ENCODE data around the gene TXNRD3. TPM values are rescaled to one million over a fixed set of nuclear protein-coding genes. Genes with fewer than 3 reads are reported as not detected.

The TXNRD3 gene
- total RNA-seq, 1 experiment from 2014 or later: 17.0 TPM

DNA sequence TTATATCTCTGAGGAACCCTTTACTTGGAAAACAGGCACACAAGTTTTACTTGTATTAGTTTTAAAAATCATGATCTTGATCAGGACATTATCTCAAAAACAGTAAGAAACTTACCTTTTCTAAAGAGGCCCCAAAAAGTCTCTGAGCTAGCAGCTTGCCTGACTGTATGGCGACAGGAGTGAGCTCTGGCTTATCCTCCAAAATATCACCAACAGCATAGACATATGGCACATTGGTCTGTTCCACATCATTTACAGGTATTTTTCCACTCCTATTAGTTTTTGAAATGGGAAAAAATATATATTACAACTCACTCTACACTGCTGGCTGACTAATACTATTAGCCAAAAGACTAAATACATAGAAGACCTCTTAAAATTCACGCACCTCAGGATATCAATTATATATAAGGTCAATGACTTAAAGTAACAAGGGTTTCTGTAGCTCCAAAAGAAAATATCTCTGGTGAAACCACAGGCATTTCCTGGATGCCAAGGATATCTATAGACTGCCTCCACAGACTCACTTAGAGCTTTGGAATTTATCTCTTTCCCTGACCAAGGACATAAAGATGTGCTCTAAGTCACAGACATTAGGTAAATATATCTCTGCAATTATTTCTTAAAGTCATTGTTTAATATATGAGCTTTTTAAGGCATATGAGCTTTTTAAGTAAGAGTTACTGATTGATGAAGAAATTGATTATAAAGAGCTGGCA lies 33.1 kb downstream of the TXNRD3 start:
- Mint-ChIP-seq H3K27ac (ENCODE audit: unreplicated experiment) (no peak overlapping the region), H3K9me3 (ENCODE audit: low read depth, unreplicated experiment) (peaks cover 3% of the 10 kb centered on the region), H3K4me1 (ENCODE audit: low read depth, unreplicated experiment) (peaks cover 52% of the 10 kb centered on the region), H3K27me3 (ENCODE audit: unreplicated experiment) (no peaks in the 10 kb centered on the region), H3K36me3 (ENCODE audit: insufficient read depth, unreplicated experiment) (peaks cover 4% of the 10 kb centered on the region), H3K4me3 (ENCODE audit: low read depth, unreplicated experiment) (no peak overlapping the region)
- intact Hi-C loops (cut with micrococcal nuclease; ENCODE audit: unreplicated experiment): no loop called here
- TF ChIP-seq, protein P1, sequence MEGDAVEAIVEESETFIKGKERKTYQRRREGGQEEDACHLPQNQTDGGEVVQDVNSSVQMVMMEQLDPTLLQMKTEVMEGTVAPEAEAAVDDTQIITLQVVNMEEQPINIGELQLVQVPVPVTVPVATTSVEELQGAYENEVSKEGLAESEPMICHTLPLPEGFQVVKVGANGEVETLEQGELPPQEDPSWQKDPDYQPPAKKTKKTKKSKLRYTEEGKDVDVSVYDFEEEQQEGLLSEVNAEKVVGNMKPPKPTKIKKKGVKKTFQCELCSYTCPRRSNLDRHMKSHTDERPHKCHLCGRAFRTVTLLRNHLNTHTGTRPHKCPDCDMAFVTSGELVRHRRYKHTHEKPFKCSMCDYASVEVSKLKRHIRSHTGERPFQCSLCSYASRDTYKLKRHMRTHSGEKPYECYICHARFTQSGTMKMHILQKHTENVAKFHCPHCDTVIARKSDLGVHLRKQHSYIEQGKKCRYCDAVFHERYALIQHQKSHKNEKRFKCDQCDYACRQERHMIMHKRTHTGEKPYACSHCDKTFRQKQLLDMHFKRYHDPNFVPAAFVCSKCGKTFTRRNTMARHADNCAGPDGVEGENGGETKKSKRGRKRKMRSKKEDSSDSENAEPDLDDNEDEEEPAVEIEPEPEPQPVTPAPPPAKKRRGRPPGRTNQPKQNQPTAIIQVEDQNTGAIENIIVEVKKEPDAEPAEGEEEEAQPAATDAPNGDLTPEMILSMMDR (IDR thresholded peaks at IDR 0.05; ENCODE audit: unreplicated experiment): no peak
- no peak for DNase-seq
- BruUV-seq (replicated peaks): no TSS peak
- CTCF ChIA-PET: interaction anchor here (0.7 to 1.1 kb wide), 2 partner anchors 107 to 512 kb away, joined by 3 to 4 read pairs; no protein-coding TSS in a partner anchor

DNA sequence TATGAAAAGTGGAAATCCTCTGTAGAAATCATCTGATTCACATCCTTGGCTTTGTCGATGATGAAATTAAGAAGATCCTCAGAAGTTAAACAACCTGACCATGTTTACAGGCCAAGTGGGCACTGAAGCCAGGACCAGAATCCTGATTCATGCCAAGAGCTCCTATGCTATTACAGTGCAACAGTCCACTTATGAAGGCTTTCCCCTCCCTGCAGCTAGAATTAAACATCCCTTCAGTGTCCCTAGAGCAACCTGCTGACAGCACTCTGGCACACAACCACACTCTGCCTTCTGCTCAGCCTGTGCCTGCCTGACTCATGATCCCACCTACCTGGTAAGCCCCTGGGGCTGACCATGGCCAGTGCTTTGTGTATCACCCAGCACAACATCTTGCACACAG lies 33.8 kb downstream of the TXNRD3 start:
- DNase-seq: no peak
- peaks cover 3% of the 10 kb centered on the region for H3K9me3 Mint-ChIP-seq (ENCODE audit: low read depth, unreplicated experiment)
- peaks cover 4% of the 10 kb centered on the region for H3K36me3 Mint-ChIP-seq (ENCODE audit: insufficient read depth, unreplicated experiment)
- peaks cover 58% of the 10 kb centered on the region for H3K4me1 Mint-ChIP-seq (ENCODE audit: low read depth, unreplicated experiment)
- CTCF ChIA-PET: interaction anchor here (0.7 kb wide), 1 partner anchor 511 kb away, joined by 4 read pairs; no protein-coding TSS in a partner anchor
- no peak overlapping the region for H3K4me3 Mint-ChIP-seq (ENCODE audit: low read depth, unreplicated experiment)
- H3K27me3 Mint-ChIP-seq (ENCODE audit: unreplicated experiment): no peaks in the 10 kb centered on the region
- intact Hi-C loops (cut with micrococcal nuclease; ENCODE audit: unreplicated experiment): no loop called here
- no peak overlapping the region for H3K27ac Mint-ChIP-seq (ENCODE audit: unreplicated experiment)
- TF ChIP-seq, protein P1 (IDR thresholded peaks at IDR 0.05; ENCODE audit: unreplicated experiment): no peak
- no TSS peak for BruUV-seq (replicated peaks)

DNA sequence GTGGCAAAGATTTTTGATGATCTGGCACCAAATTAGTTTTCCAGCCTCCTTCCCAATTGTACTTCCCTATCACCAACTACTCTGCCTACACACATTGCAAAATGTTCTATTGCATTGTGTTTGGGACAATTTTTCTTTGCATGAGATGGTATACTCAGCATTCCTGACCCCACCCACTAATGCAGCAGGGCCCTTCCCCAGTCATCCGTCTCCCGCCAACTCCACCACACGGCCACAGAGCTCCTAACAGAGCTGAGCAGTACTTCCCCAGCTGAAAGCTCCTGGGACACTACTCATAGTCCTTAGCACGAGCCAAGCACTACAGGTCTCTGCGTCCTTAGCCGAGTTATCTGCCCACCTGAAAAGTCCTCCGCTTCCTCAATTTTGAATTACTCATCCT lies 34.2 kb downstream of the TXNRD3 start:
- BruUV-seq (replicated peaks): no TSS peak
- Mint-ChIP-seq H3K27me3 (ENCODE audit: unreplicated experiment) (no peaks in the 10 kb centered on the region), H3K36me3 (ENCODE audit: insufficient read depth, unreplicated experiment) (peaks cover 4% of the 10 kb centered on the region), H3K27ac (ENCODE audit: unreplicated experiment) (no peak overlapping the region), H3K4me1 (ENCODE audit: low read depth, unreplicated experiment) (peaks cover 63% of the 10 kb centered on the region), H3K9me3 (ENCODE audit: low read depth, unreplicated experiment) (peaks cover 3% of the 10 kb centered on the region), H3K4me3 (ENCODE audit: low read depth, unreplicated experiment) (no peak overlapping the region)
- TF ChIP-seq, protein P1 (IDR thresholded peaks at IDR 0.05; ENCODE audit: unreplicated experiment): no peak
- CTCF ChIA-PET: no interaction called here
- DNase-seq: no peak
- intact Hi-C loops (cut with micrococcal nuclease; ENCODE audit: unreplicated experiment): no loop called here

DNA sequence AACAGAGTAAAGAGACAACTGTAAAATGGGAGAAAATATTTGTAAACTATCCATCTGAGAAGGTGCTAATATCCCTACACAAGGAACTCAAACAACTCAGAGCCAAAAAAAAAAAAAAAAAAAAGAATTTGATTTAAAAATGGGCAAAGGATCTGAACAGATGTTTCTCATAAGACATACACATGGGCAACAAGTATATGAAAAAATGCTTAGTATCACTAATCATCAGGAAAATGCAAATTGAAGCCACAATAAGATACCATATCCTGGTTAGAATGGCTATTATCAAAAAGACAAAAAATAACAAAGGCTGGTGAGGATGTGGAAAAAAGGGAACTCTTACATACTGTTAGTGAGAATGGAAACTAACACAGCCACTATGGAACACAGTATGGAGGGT lies 36.2 kb downstream of the TXNRD3 start:
- H3K4me1 Mint-ChIP-seq (ENCODE audit: low read depth, unreplicated experiment): peaks cover 65% of the 10 kb centered on the region

More for the DNA sequence above, 36.2 kb downstream of the TXNRD3 start:
- H3K9me3 Mint-ChIP-seq (ENCODE audit: low read depth, unreplicated experiment): peaks cover 3% of the 10 kb centered on the region
- CTCF ChIA-PET: interaction anchor here (0.6 to 1.7 kb wide), 2 partner anchors 12 to 247 kb away, joined by 3 read pairs; no protein-coding TSS in a partner anchor
- no peak for DNase-seq
- no peak overlapping the region for H3K27ac Mint-ChIP-seq (ENCODE audit: unreplicated experiment)
- no peak overlapping the region for H3K4me3 Mint-ChIP-seq (ENCODE audit: low read depth, unreplicated experiment)
- H3K36me3 Mint-ChIP-seq (ENCODE audit: insufficient read depth, unreplicated experiment): peaks cover 4% of the 10 kb centered on the region
- BruUV-seq (replicated peaks): no TSS peak
- intact Hi-C loops (cut with micrococcal nuclease; ENCODE audit: unreplicated experiment): no loop called here
- H3K27me3 Mint-ChIP-seq (ENCODE audit: unreplicated experiment): no peaks in the 10 kb centered on the region
- TF ChIP-seq, protein P1 (IDR thresholded peaks at IDR 0.05; ENCODE audit: unreplicated experiment): no peak
